HL-60 (cell line): Measurements from ENCODE around the gene IGFALS.
"Not testable (repeated sequence)": the region's sequence is repeated elsewhere in the genome, so short reads cannot be mapped to it uniquely, and the experiment has no call there.

Source experiments
- CTCF ChIP-seq: IDR thresholded peaks from one replicate; pipeline ENCODE4 v1.5.1; 2011; ENCODE audit warnings: low read length, control low read depth, inconsistent platforms; ENCODE audit not compliant: insufficient read depth
- GABPA ChIP-seq: IDR thresholded peaks from 2 replicates; pipeline ENCODE4 v1.6.1; 2012; ENCODE audit warnings: low read depth
- POLR2AphosphoS5 ChIP-seq: IDR thresholded peaks from 2 replicates; pipeline ENCODE4 v1.6.1; 2012; ENCODE audit warnings: low read depth
- REST ChIP-seq: IDR thresholded peaks from 2 replicates; pipeline ENCODE4 v1.6.1; 2012; ENCODE audit warnings: low read depth; ENCODE audit not compliant: insufficient replicate concordance

- not testable (repeated sequence) for TF ChIP-seq REST, CTCF, POLR2AphosphoS5, GABPA
Observed at GRCh38 chr16:1799263-1799662, 5.8 kb upstream of the IGFALS start.
